Measurements from ENCODE around the gene SSH2. TPM values are rescaled to one million over a fixed set of nuclear protein-coding genes. Genes with fewer than 3 reads are reported as not detected.

Gene SSH2
- total RNA-seq, 6 experiments from 2014 or later: 22.2 to 27.0 (median 23.2) TPM

DNA sequence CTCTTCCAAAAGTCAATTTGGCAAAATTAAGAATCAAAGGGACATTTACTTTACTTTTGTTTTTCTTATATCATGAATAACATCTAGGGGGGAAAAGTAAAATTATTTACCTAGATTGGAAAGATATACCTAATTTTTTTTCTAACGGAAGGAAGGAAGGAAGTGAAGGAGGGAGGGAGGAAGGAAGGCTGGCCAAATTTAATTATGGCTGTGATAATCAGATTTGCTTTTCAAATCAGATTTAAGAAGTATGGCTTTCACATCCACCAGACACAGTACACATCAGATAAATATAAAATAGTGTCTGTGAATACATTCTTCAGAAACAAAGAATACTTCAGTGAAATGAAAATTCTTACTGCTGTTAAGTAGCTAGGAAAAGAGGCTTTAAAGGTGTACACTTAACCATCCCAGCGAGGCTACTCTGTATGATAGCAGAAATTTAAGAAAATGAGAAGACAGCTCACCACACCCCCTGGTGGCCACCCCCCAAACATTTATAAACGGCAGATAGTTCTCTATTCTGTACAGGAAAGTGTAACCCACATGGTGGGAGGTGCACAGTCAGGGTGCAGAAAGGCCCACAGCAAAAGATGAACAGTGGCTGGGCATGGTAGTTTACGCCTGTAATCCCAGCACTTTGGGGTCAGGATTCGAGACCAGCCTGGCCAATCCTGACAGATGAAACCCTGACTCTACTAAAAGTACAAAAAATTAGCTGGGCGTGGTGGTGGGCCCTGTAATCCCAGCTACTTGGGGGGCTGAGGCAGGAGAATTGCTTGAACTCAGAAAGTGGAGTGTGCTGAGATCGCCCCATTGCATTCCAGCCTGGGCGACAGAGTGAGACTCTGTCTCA lies 150.8 kb downstream of the SSH2 start:
- H3K9me3 Mint-ChIP-seq: no peaks in the 10 kb centered on the region
- peak; percentile 29 for DNase-seq

DNA sequence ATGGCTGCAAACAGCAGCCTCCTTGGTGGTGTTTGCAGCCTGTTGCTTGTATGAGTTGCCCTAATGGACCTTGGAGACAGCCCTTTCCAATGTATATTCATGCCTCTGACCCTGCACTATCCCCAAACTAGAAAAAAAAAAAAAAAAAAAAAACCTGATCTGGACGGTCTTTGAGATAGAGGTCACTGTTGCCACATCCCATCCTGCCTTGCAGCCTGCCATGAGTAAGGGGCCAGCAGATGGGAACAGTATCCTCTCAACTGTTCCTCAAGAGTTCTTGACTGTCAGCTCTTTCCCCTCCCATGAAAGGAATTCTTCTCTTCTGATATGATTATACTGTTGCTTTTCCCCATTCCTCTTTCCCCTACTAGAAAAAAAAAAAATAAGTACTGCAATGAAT lies 152.4 kb downstream of the SSH2 start:
- TF ChIP-seq, protein P1, sequence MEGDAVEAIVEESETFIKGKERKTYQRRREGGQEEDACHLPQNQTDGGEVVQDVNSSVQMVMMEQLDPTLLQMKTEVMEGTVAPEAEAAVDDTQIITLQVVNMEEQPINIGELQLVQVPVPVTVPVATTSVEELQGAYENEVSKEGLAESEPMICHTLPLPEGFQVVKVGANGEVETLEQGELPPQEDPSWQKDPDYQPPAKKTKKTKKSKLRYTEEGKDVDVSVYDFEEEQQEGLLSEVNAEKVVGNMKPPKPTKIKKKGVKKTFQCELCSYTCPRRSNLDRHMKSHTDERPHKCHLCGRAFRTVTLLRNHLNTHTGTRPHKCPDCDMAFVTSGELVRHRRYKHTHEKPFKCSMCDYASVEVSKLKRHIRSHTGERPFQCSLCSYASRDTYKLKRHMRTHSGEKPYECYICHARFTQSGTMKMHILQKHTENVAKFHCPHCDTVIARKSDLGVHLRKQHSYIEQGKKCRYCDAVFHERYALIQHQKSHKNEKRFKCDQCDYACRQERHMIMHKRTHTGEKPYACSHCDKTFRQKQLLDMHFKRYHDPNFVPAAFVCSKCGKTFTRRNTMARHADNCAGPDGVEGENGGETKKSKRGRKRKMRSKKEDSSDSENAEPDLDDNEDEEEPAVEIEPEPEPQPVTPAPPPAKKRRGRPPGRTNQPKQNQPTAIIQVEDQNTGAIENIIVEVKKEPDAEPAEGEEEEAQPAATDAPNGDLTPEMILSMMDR (IDR thresholded peaks at IDR 0.05): no peak
- peaks cover 12% of the 10 kb centered on the region; the same call in 1 of the 2 replicates for H3K4me1 Mint-ChIP-seq (ENCODE audit: low read depth)
- no peak overlapping the region for H3K4me3 Mint-ChIP-seq
- H3K36me3 Mint-ChIP-seq (ENCODE audit: low read depth): peaks cover 4% of the 10 kb centered on the region; the same call in 1 of the 2 replicates
- no peak for DNase-seq
- no peaks in the 10 kb centered on the region; the same call in 1 of the 2 replicates for H3K27me3 Mint-ChIP-seq (ENCODE audit: insufficient read depth)
- no peaks in the 10 kb centered on the region for H3K9me3 Mint-ChIP-seq
- H3K27ac Mint-ChIP-seq: no peak overlapping the region

More for the DNA sequence above, 150.8 kb downstream of the SSH2 start:
- Mint-ChIP-seq H3K4me3 (no peak overlapping the region), H3K27ac (0 out of 2 replicates have a peak overlapping the region, but pooled peaks have one; percentile 21), H3K27me3 (ENCODE audit: insufficient read depth) (peaks cover 4% of the 10 kb centered on the region), H3K4me1 (ENCODE audit: low read depth) (peaks cover 12% of the 10 kb centered on the region; the same call in 1 of the 2 replicates), H3K36me3 (ENCODE audit: low read depth) (peaks cover 4% of the 10 kb centered on the region; the same call in 1 of the 2 replicates)
- TF ChIP-seq, protein P1 (IDR thresholded peaks at IDR 0.05): peak; percentile 94

- Mint-ChIP-seq H3K27me3 (ENCODE audit: insufficient read depth) (no peaks in the 10 kb centered on the region), H3K27ac (no peak overlapping the region), H3K4me1 (ENCODE audit: low read depth) (peaks cover 12% of the 10 kb centered on the region; the same call in 1 of the 2 replicates), H3K36me3 (ENCODE audit: low read depth) (peaks cover 4% of the 10 kb centered on the region; the same call in 1 of the 2 replicates), H3K9me3 (no peaks in the 10 kb centered on the region), H3K4me3 (no peak overlapping the region)
- TF ChIP-seq, protein P1 (IDR thresholded peaks at IDR 0.05): no peak
- no peak for DNase-seq
Measured at GRCh38 chr17:29776026-29776425, 154.0 kb downstream of the SSH2 start.

DNA sequence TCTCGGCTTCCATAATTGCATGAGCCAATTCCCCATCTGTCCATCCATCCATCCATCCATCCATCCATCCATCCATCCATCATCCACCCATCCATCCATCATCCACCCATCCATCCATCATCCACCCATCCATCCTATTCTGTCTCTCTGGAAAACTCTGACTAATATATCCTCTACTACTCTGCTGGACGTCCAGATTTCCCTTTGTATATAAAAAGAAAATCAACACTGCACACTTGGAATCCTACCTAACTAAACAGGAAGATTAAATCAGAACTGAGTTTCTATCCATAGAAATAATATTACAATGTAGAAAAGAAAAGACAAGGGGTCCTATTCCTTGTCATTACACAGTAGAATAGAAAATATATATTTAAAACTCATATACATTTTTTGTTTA lies 157.0 kb downstream of the SSH2 start:
- TF ChIP-seq, protein P1 (IDR thresholded peaks at IDR 0.05): no peak
- no peak for DNase-seq
- Mint-ChIP-seq H3K9me3 (no peaks in the 10 kb centered on the region), H3K27me3 (ENCODE audit: insufficient read depth) (no peaks in the 10 kb centered on the region; the same call in 1 of the 2 replicates), H3K4me3 (no peak overlapping the region), H3K27ac (no peak overlapping the region), H3K36me3 (ENCODE audit: low read depth) (peaks cover 4% of the 10 kb centered on the region; the same call in 1 of the 2 replicates), H3K4me1 (ENCODE audit: low read depth) (peaks cover 5% of the 10 kb centered on the region; the same call in 1 of the 2 replicates)

GRCh38 chr17:29771546-29771945 lies 158.5 kb downstream of the SSH2 start:
- DNase-seq: no peak
- H3K4me1 Mint-ChIP-seq (ENCODE audit: low read depth): peaks cover 5% of the 10 kb centered on the region; the same call in 1 of the 2 replicates
- no peak overlapping the region for H3K4me3 Mint-ChIP-seq
- H3K36me3 Mint-ChIP-seq (ENCODE audit: low read depth): no peaks in the 10 kb centered on the region
- TF ChIP-seq, protein P1 (IDR thresholded peaks at IDR 0.05): no peak
- no peak overlapping the region for H3K27ac Mint-ChIP-seq
- no peaks in the 10 kb centered on the region; the same call in 1 of the 2 replicates for H3K27me3 Mint-ChIP-seq (ENCODE audit: insufficient read depth)
- H3K9me3 Mint-ChIP-seq: no peaks in the 10 kb centered on the region
